Adrenal gland (tissue), 12 donors: ENCODE measurements around the gene LSM14A. TPM values are rescaled to one million over a fixed set of nuclear protein-coding genes. Genes with fewer than 3 reads are reported as not detected.
"Not testable (repeated sequence)": the region's sequence is repeated elsewhere in the genome, so short reads cannot be mapped to it uniquely, and the experiment has no call there.

ENCODE experiments used
- DNase-seq, 7 donors: peaks; one replicate each; pipeline ENCODE4 v3.0.0-alpha.2; 2019 to 2020
- H3K27ac ChIP-seq, 5 donors: fragments of 200-600 bp; sonication (generic) in 4 of 5; 1 replicate in 3 of 5; 2 replicates in 2 of 5; pipeline versions ENCODE4 v1.5.1 to v1.8.0; 2016 to 2020; ENCODE audit warnings: mild to moderate bottlenecking in 1 of 5
- H3K27me3 ChIP-seq: fragments of 200-600 bp; 2 replicates; pipeline ENCODE4 v1.8.0; 2021
- H3K36me3 ChIP-seq, 2 donors: fragments of 200-600 bp; replicated peaks in 1 of 2; 1 replicate in 1 of 2; 2 replicates in 1 of 2; pipeline versions ENCODE4 v1.5.1 to v1.8.0; 2018 to 2022
- H3K4me1 ChIP-seq, 2 donors: fragments of 200-600 bp; replicated peaks in 1 of 2; 1 replicate in 1 of 2; 2 replicates in 1 of 2; pipeline versions ENCODE4 v1.5.1 to v1.8.0; 2018 to 2021
- H3K4me3 ChIP-seq, 4 donors: fragments of 200-600 bp; sonication (generic) in 3 of 4; one replicate each; pipeline ENCODE4 v1.5.1; 2016 to 2018
- H3K9me3 ChIP-seq, 3 donors: fragments of 200-600 bp; sonication (generic) in 1 of 3; replicated peaks in 1 of 3; 1 replicate in 2 of 3; 2 replicates in 1 of 3; pipeline versions ENCODE4 v1.5.1 to v1.8.0; 2016 to 2021
- CTCF ChIP-seq, 6 experiments: fragments of 450-650 bp in 4 of 6; fragments of 200-600 bp in 2 of 6; sonication (generic) in 1 of 6; IDR thresholded peaks; 1 replicate in 5 of 6; 2 replicates in 1 of 6; pipeline versions ENCODE4 v1.5.1 to v1.8.0; 2016 to 2021; ENCODE audit warnings: antibody characterized with exemption in 6 of 6, mild to moderate bottlenecking in 2 of 6, moderate library complexity in 1 of 6
- POLR2A ChIP-seq, 2 donors: fragments of 450-650 bp; IDR thresholded peaks; one replicate each; pipeline ENCODE4 v1.6.1; 2017; ENCODE audit warnings: antibody characterized with exemption in 2 of 2, mild to moderate bottlenecking in 2 of 2, moderate library complexity in 1 of 2
- WGBS, 4 donors: extraction: QIAGEN DNeasy Blood & Tissue Kit in 2 of 4; methylation state at CpG; one replicate each; pipeline versions ENCODE4 v1.1.5 to v1.1.7; 2013 to 2017; 5-methylcytosine and 5-hydroxymethylcytosine counted together
- intact Hi-C, 2 donors: fragments of 100-400 bp; cut with DNase I; formaldehyde crosslinking; loops; one replicate each; pipeline versions ENCODE4 v1.14.1 to v1.15.0; 2022 to 2023
- polyA plus RNA-seq, 3 donors: library from polyadenylated mRNA; stranded (reverse); fragments of 200-250 nt in 2 of 3; fragments of 350-450 nt in 1 of 3; fragmentation: Illumina TruSeq in 1 of 3; extraction: RNeasy Lipid Tissue Mini Kit (QIAGEN cat#74804) in 1 of 3; gene quantifications; one replicate each; pipeline ENCODE4 v1.2.3, GENCODE V29; 2013 to 2014
- total RNA-seq, 9 donors: library from RNA; depleted of rRNA in 4 of 9; stranded (reverse); fragments of >200 nt in 4 of 9; fragments of 120-200 nt in 1 of 9; fragmentation: NEBNext Ultra II Directional in 1 of 9; extraction: Animal tissue kit (Norgen Biotek cat#: 25700) in 1 of 9; gene quantifications; one replicate each; pipeline versions ENCODE4 v1.1.0 to v1.2.4, GENCODE V29; 2013 to 2023
- donor health status: healthy with polysubstance abuse.
- donor health status: Bipolar disorder and iron deficiency.
- donor health status: DM: yes; HTN: yes; CAD: no.
- donor health status: DM: no; HTN: no; CAD: no.
- donor health status: DM: no; HTN: no; CAD: no.
- donor health status: DM: yes; HTN: yes; CAD: no.

Gene LSM14A
- total and polyA plus RNA-seq, 12 donors = 44.5 to 130 (median 84.6) TPM

- no peaks in the 10 kb centered on the region for H3K27me3 ChIP-seq
- H3K4me1 ChIP-seq = peaks cover 0 to 7% of the 10 kb centered on the region in 2 donors
- TF ChIP-seq POLR2A (IDR thresholded peaks at IDR 0.05) = no peak
- no peak for TF ChIP-seq CTCF (IDR thresholded peaks at IDR 0.05)
- no peak for DNase-seq
- no peak overlapping the region for H3K4me3 ChIP-seq
- no peaks in the 10 kb centered on the region for H3K9me3 ChIP-seq
- intact Hi-C loops = no loop called here
- no peak overlapping the region for H3K27ac ChIP-seq
- WGBS, 4 donors = 96 to 98% (median 96%) methylated on average over 6 of the region's 6 CpGs
- peaks cover 0 to 47% of the 10 kb centered on the region in 2 donors for H3K36me3 ChIP-seq
Measured at GRCh38 chr19:34201133-34201532, 28.8 kb downstream of the LSM14A start.

GRCh38 chr19:34205324-34205723, 33.0 kb downstream of the LSM14A start:
- H3K27me3 ChIP-seq, intact Hi-C loops, DNase-seq, H3K4me1 ChIP-seq, H3K4me3 ChIP-seq, H3K27ac ChIP-seq, H3K9me3 ChIP-seq: not testable (repeated sequence)
- H3K36me3 ChIP-seq = peaks cover 0 to 19% of the 10 kb centered on the region in 2 donors
- 94 to 96% (median 96%) methylated on average over 7 of the region's 7 CpGs for WGBS, 4 donors

GRCh38 chr19:34208291-34208884, 36.1 kb downstream of the LSM14A start:
- Histone ChIP-seq H3K9me3 (no peaks in the 10 kb centered on the region), H3K4me3 (no peak overlapping the region), H3K27ac (no peak overlapping the region), H3K4me1 (peaks cover 0 to 7% of the 10 kb centered on the region in 2 donors), H3K36me3 (peaks cover 0 to 26% of the 10 kb centered on the region in 2 donors), H3K27me3 (no peaks in the 10 kb centered on the region)
- TF ChIP-seq CTCF (IDR thresholded peaks at IDR 0.05) (no peak), POLR2A (IDR thresholded peaks at IDR 0.05) (no peak)
- WGBS, 4 donors = 91 to 100% (median 99%) methylated on average over 1 of the region's 1 CpG
- no peak for DNase-seq
- intact Hi-C loops = no loop called here

GRCh38 chr19:34209726-34210125, 37.4 kb downstream of the LSM14A start:
- H3K27ac ChIP-seq = no peak overlapping the region
- TF ChIP-seq CTCF (IDR thresholded peaks at IDR 0.05) (no peak), POLR2A (IDR thresholded peaks at IDR 0.05) (no peak)
- H3K4me1 ChIP-seq = peaks cover 0 to 7% of the 10 kb centered on the region in 2 donors
- H3K4me3 ChIP-seq = no peak overlapping the region
- H3K27me3 ChIP-seq = no peaks in the 10 kb centered on the region
- DNase-seq = no peak
- 67 to 91% (median 79%) methylated on average over 4 of the region's 4 CpGs for WGBS, 4 donors
- H3K9me3 ChIP-seq = no peaks in the 10 kb centered on the region
- intact Hi-C loops = no loop called here
- H3K36me3 ChIP-seq = peaks cover 0 to 26% of the 10 kb centered on the region in 2 donors

- H3K4me1 ChIP-seq = peaks cover 3 to 19% of the 10 kb centered on the region in 2 donors
- H3K27me3 ChIP-seq = no peaks in the 10 kb centered on the region
- no peaks in the 10 kb centered on the region for H3K9me3 ChIP-seq
- intact Hi-C loops = no loop called here
- no peak overlapping the region for H3K27ac ChIP-seq
- WGBS, 4 donors = 83 to 90% (median 84%) methylated on average over 2 of the region's 2 CpGs
- peaks cover 0 to 36% of the 10 kb centered on the region in 2 donors for H3K36me3 ChIP-seq
- DNase-seq = no peak
- TF ChIP-seq POLR2A (IDR thresholded peaks at IDR 0.05) = no peak
- no peak for TF ChIP-seq CTCF (IDR thresholded peaks at IDR 0.05)
- H3K4me3 ChIP-seq = no peak overlapping the region
Measured at GRCh38 chr19:34213283-34213682, 41.0 kb downstream of the LSM14A start.
